Effector memory CD4-positive, alpha-beta T cell (primary cell): Measurements from ENCODE around the gene ABHD12.

Experiments used
- DNase-seq, 3 donors: peaks; one replicate each; pipeline ENCODE4 v3.0.0-alpha.2; 2020
- H3K27ac ChIP-seq: 2 replicates; pipeline ENCODE4 v1.7.0; 2013; ENCODE audit warnings: mild to moderate bottlenecking, low read length, moderate library complexity; ENCODE audit not compliant: insufficient read depth, poor library complexity, severe bottlenecking
- H3K27me3 ChIP-seq: replicated peaks from 2 replicates; pipeline ENCODE4 v1.7.0; 2013; ENCODE audit warnings: mild to moderate bottlenecking, low read length; ENCODE audit not compliant: insufficient read depth, control insufficient read depth, poor library complexity, severe bottlenecking
- H3K36me3 ChIP-seq: 2 replicates; pipeline ENCODE4 v1.7.0; 2013; ENCODE audit warnings: mild to moderate bottlenecking, low read length, moderate library complexity; ENCODE audit not compliant: control insufficient read depth, insufficient read depth
- H3K4me1 ChIP-seq: 2 replicates; pipeline ENCODE4 v1.7.0; 2013; ENCODE audit warnings: low read length, mild to moderate bottlenecking; ENCODE audit not compliant: control insufficient read depth, insufficient read depth, poor library complexity, severe bottlenecking
- H3K4me3 ChIP-seq: 2 replicates; pipeline ENCODE4 v1.7.0; 2013; ENCODE audit warnings: low read length, low read depth, mild to moderate bottlenecking; ENCODE audit not compliant: insufficient read depth, poor library complexity, severe bottlenecking
- H3K9me3 ChIP-seq: 2 replicates; pipeline ENCODE4 v1.7.0; 2013; ENCODE audit warnings: mild to moderate bottlenecking, low read length, moderate library complexity; ENCODE audit not compliant: control insufficient read depth

The ABHD12 gene

DNA sequence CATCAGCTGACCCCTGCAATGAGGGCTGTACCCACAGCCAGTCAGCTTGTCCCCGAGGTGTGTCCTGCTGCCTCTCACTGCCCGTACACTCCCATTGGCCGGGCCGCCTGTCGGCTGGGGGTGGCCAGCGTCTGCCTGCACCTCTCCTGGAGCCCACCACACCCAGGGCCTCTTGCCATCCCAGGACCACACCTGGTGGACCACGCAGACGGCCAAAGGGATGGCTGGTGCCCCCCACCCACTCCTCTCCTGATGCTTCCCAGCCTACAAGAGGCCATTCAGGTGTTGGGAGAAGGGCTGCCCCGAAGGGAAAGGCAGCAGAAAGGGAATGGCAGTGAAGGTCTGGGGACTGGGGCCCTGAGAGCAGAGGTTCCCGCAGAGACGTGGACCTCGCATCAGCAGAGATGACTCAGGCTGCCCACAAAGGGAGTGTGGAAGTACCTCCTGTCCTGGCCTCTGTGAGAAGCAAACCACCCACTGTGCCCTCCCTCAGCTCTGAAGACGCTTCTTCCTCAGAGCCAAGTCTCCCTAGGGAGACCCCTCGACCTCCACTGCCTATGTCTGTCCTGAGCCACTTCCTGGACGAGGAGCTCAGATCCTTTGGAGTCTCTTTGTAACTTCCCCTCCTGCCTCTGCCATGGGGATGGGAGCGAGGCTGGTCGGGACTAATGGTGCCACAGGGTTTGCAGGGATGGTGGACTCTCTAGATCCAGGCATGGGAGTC lies 81.8 kb downstream of the ABHD12 start:
- peaks cover 3% of the 10 kb centered on the region for H3K36me3 ChIP-seq
- no peak overlapping the region for H3K27ac ChIP-seq
- H3K4me3 ChIP-seq, result no peak overlapping the region
- H3K27me3 ChIP-seq, result no peaks in the 10 kb centered on the region
- DNase-seq, result no peak
- no peaks in the 10 kb centered on the region for H3K9me3 ChIP-seq
- H3K4me1 ChIP-seq, result peaks cover 14% of the 10 kb centered on the region

DNA sequence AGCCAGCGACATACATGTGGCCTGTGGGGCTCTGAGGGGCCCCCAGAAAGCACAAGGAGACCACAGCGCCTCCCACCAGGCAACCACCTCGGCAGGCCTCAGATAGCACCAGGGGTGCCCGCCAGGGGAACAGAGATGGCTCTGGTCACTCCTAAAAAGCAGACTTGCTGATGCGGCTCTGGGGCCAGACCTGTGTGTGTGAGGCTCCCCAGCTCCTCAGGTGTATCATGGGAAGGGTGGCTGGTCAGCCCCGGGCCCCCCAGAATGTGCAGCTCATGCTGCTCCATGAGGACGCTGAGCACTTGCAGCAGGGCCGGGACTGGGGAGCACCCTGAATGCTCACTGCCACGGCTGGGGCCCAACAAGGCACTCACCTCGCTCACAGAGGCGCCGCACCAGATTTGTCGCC lies 82.5 kb downstream of the ABHD12 start:
- Histone ChIP-seq H3K9me3 (no peaks in the 10 kb centered on the region), H3K4me3 (no peak overlapping the region), H3K36me3 (peaks cover 3% of the 10 kb centered on the region), H3K4me1 (peaks cover 14% of the 10 kb centered on the region), H3K27me3 (no peaks in the 10 kb centered on the region), H3K27ac (no peak overlapping the region)
- DNase-seq, result no peak

DNA sequence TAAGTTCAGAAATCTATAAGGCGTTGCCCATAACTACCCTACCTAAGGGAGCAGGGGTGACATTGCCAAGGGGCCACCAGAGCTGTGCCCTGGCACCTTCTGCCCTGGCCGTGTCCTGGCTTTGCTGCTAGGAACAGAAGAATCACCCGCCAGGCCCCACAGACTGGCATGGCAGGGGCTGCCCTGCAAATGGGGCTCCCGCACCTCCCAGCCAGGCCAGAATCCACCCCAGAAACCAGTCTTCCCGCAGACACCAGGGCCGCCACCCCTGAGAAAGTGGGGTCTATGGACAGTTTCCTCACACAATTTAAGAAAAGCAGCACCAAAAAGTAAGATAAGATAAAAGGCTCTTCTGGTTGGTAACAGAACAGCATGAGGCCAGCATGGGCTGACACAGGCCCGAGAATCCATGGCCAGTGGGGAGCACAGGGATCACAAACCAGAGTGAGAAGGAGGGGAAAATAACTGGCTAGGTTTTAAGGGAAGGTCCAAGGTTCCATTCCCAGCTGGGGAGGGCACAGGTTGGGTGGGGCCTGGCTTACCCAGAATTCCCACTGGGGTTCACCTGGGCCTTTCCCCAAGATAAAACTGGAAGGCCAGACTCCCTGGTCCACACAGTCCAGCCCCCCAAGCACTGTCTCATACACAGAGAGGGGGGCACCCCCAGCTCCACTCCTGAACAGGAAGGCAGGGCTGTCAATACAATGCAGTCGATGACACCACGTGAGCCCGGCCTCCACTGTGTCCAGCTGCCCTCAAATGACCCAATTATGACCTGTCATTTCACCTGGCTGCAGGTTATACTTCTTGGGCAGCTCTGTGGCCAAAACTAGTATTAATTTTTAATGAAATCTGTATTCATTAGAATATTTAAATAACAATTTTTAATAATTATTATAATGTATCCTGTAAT lies 83.4 kb downstream of the ABHD12 start:
- H3K4me1 ChIP-seq, result peaks cover 14% of the 10 kb centered on the region
- no peaks in the 10 kb centered on the region for H3K27me3 ChIP-seq
- H3K4me3 ChIP-seq, result no peak overlapping the region
- H3K36me3 ChIP-seq, result peaks cover 3% of the 10 kb centered on the region
- H3K9me3 ChIP-seq, result no peaks in the 10 kb centered on the region
- DNase-seq, result no peak
- H3K27ac ChIP-seq, result no peak overlapping the region

DNA sequence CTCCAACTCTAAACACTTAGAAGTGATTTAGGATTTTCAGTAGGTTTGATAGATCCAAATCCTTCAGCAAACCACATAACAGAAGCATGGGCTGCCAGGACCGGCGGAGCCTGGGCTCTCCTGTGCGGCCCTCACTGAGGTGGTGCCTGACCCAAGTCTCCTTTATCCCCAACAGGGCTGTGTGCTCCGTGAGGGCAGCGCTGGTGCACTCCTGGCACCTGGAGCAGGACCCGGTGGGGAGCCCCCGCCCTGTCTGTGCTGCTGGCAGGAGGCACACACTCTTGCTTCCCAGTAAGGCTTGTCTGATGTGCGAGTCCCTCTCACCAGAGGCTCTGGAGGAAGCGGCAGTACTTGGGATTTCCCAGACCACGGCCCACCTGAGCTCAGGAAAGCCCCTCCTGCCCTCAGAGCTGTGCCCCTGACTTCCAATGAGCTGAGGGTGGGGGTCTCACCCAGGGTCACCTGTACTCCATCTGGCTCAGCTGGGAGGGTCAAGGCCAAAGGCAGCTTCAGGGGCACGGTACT lies 86.5 kb downstream of the ABHD12 start:
- H3K36me3 ChIP-seq, result peaks cover 9% of the 10 kb centered on the region
- no peaks in the 10 kb centered on the region for H3K9me3 ChIP-seq
- DNase-seq, result no peak
- H3K4me3 ChIP-seq, result no peak overlapping the region
- no peaks in the 10 kb centered on the region for H3K4me1 ChIP-seq
- H3K27me3 ChIP-seq, result no peaks in the 10 kb centered on the region
- H3K27ac ChIP-seq, result no peak overlapping the region

DNA sequence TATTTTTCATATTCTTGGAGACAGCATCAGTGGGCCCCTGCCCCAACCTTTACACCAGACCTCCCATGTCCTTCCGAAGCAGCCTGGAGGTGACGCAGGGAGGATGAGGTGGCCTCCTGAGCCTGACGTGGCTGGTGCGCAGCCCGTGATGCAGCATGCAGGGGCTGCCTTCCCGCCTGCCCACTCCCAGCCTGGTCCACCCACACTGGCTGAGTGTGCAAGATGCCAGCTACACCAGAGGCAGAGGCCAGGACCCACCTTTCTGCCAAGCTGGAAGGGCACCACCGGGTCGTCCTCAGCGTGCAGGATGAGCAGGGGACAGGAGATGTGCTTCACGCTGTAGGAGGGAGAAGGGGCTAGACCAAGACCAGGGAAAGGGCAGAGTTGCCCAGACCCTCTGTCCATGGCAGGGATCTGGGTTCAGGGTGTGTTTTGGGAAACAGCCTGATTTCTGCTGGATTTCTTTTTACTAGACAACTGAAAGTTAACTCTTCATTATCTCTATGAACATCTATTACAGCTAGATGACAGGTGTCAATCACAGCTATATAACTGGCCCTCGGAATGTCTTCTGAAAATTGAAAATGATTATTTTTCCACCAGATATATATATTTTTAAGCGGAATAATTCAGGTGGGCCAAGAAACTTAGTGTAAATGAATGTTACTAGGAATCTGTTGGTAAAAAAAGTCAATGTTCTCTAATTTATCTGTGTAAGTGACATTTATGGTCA lies 87.2 kb downstream of the ABHD12 start:
- H3K4me3 ChIP-seq, result no peak overlapping the region
- no peaks in the 10 kb centered on the region for H3K27me3 ChIP-seq
- H3K9me3 ChIP-seq, result no peaks in the 10 kb centered on the region
- H3K4me1 ChIP-seq, result no peaks in the 10 kb centered on the region
- H3K36me3 ChIP-seq, result peaks cover 9% of the 10 kb centered on the region
- no peak overlapping the region for H3K27ac ChIP-seq
- no peak for DNase-seq

- DNase-seq, result no peak
Observed at GRCh38 chr20:25302596-25302995, 88.0 kb downstream of the ABHD12 start.

DNA sequence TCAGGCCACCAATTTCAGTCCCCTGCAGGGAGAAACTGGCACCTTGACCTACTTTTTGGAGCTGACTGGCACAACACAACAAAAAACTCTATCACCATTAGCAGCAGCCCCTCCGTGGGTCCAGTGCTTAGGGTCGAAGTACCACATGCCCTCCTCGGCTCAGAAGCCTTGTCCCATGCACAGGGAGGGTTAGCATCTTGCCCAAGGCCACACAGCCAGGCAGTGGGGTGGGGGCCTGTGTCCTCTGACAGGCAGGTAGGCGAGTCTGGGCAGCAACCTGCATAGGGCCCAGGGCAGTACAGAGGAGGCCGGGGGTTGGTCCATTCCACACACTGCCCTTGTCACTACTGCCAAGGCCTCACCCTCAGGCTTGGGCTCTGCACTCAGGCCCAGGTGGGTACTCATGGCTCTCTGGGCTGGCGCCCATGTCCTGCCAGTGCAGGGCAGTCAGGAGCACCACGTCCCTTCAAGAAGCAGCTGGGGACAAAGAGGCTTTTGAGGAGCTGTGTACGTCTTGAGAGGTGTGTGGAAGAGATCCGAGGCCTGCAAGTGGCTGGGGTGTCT lies 89.2 kb downstream of the ABHD12 start:
- H3K36me3 ChIP-seq, result peaks cover 6% of the 10 kb centered on the region
- H3K27ac ChIP-seq, result no peak overlapping the region
- H3K9me3 ChIP-seq, result no peaks in the 10 kb centered on the region
- no peaks in the 10 kb centered on the region for H3K4me1 ChIP-seq
- no peaks in the 10 kb centered on the region for H3K27me3 ChIP-seq
- H3K4me3 ChIP-seq, result no peak overlapping the region
- DNase-seq, result no peak

More at GRCh38 chr20:25302596-25302995, 88.0 kb downstream of the ABHD12 start:
- Histone ChIP-seq H3K27me3 (no peaks in the 10 kb centered on the region), H3K4me1 (no peaks in the 10 kb centered on the region), H3K9me3 (no peaks in the 10 kb centered on the region), H3K27ac (no peak overlapping the region), H3K36me3 (peaks cover 9% of the 10 kb centered on the region), H3K4me3 (no peak overlapping the region)

GRCh38 chr20:25300496-25301170 lies 90.0 kb downstream of the ABHD12 start:
- no peak overlapping the region for H3K4me3 ChIP-seq
- no peaks in the 10 kb centered on the region for H3K27me3 ChIP-seq
- no peaks in the 10 kb centered on the region for H3K9me3 ChIP-seq
- DNase-seq, result no peak
- H3K27ac ChIP-seq, result no peak overlapping the region
- H3K4me1 ChIP-seq, result no peaks in the 10 kb centered on the region
- H3K36me3 ChIP-seq, result peaks cover 6% of the 10 kb centered on the region

DNA sequence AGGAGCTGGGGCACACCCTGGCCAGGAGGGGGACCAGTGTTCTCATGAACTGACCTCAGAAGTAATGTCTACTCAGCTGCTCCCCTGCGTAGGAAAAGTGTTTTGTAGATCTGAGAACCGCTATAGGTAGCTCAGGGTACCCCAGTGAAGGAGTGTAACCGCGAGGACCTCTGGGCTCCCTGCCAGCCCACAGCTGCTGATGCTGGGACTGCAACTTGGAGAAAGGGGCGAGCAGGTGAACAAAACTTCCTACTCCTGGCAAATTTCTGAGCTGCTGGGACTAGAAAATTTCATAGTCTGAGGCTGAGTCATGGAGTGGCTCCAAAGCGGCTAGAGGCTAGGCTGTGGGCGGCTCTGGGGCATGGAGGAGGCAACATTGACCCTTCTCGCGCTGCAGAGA lies 90.8 kb downstream of the ABHD12 start:
- Histone ChIP-seq H3K4me1 (no peaks in the 10 kb centered on the region), H3K27ac (no peak overlapping the region), H3K4me3 (no peak overlapping the region), H3K9me3 (no peaks in the 10 kb centered on the region), H3K36me3 (peaks cover 6% of the 10 kb centered on the region), H3K27me3 (no peaks in the 10 kb centered on the region)
- no peak for DNase-seq
